DND-41 (cell line): ENCODE data around the gene GRAMD2B.

Experiments used
- ATAC-seq: fragments of 200-7000 bp; cut with Tn5 transposase; 3 replicates; pipeline ENCODE4 v1.9.1; 2021; ENCODE audit warnings: low read depth; ENCODE audit not compliant: insufficient read depth
- DNase-seq: peaks from one replicate; pipeline ENCODE4 v3.0.0-alpha.2; 2020
- H2AFZ ChIP-seq: 2 replicates; pipeline ENCODE4 v1.6.0; 2012; ENCODE audit warnings: low read depth, low read length
- H3K27ac ChIP-seq: 2 replicates; pipeline ENCODE4 v1.5.1; 2012; ENCODE audit warnings: low read length, inconsistent platforms
- H3K27me3 ChIP-seq: fragments of 200-600 bp; sonication (generic); 2 replicates; pipeline ENCODE4 v1.6.0; 2012; ENCODE audit warnings: low read length, mild to moderate bottlenecking, inconsistent platforms; ENCODE audit not compliant: insufficient read depth, poor library complexity
- H3K36me3 ChIP-seq: 2 replicates; pipeline ENCODE4 v1.5.1; 2012; ENCODE audit warnings: low read length, inconsistent platforms; ENCODE audit not compliant: insufficient read depth
- H3K4me1 ChIP-seq: 2 replicates; pipeline ENCODE4 v1.5.1; 2012; ENCODE audit warnings: mild to moderate bottlenecking, low read length; ENCODE audit not compliant: insufficient read depth
- H3K4me2 ChIP-seq: 2 replicates; pipeline ENCODE4 v1.6.0; 2012; ENCODE audit warnings: mild to moderate bottlenecking, moderate library complexity, low read length, inconsistent platforms; ENCODE audit not compliant: insufficient read depth
- H3K4me3 ChIP-seq, 2 experiments: fragments of 200-600 bp in 1 of 2; shearing (Covaris generic) in 1 of 2; 2 replicates each; pipeline ENCODE4 v1.5.1; 2012 to 2016; ENCODE audit warnings: inconsistent platforms in 2 of 2, low read length in 2 of 2, mild to moderate bottlenecking in 2 of 2, low read depth in 1 of 2, moderate library complexity in 1 of 2
- H3K79me2 ChIP-seq: 2 replicates; pipeline ENCODE4 v1.6.0; 2012; ENCODE audit warnings: low read length, inconsistent platforms; ENCODE audit not compliant: insufficient read depth
- H3K9ac ChIP-seq: 2 replicates; pipeline ENCODE4 v1.6.0; 2012; ENCODE audit warnings: low read depth, mild to moderate bottlenecking, inconsistent platforms, low read length, moderate library complexity
- H3K9me3 ChIP-seq: 2 replicates; pipeline ENCODE4 v1.5.1; 2012; ENCODE audit warnings: low read length, moderate library complexity, mild to moderate bottlenecking, inconsistent platforms; ENCODE audit not compliant: insufficient read depth, severe bottlenecking
- H4K20me1 ChIP-seq: 2 replicates; pipeline ENCODE4 v1.6.0; 2012; ENCODE audit warnings: low read length; ENCODE audit not compliant: insufficient read depth
- CTCF ChIP-seq: IDR thresholded peaks from 2 replicates; pipeline ENCODE4 v1.5.1; 2012; ENCODE audit warnings: borderline replicate concordance, low read length, moderate library complexity, mild to moderate bottlenecking; ENCODE audit not compliant: poor library complexity, severe bottlenecking; ENCODE audit errors: extremely low read depth
- EZH2 ChIP-seq: IDR thresholded peaks from 3 replicates; pipeline ENCODE4 v1.6.1; 2012; ENCODE audit warnings: borderline replicate concordance, low read depth, mild to moderate bottlenecking, moderate library complexity, low read length, inconsistent platforms; ENCODE audit not compliant: severe bottlenecking

Gene GRAMD2B

GRCh38 chr5:126452477-126452876 is 29.3 kb downstream of the GRAMD2B start:
- Histone ChIP-seq H4K20me1 (no peaks in the 10 kb centered on the region), H3K9ac (no peak overlapping the region), H3K9me3 (no peaks in the 10 kb centered on the region), H3K27me3 (no peaks in the 10 kb centered on the region), H3K4me2 (no peak overlapping the region), H3K4me1 (peaks cover 25% of the 10 kb centered on the region), H3K4me3 (no peak overlapping the region), H3K79me2 (no peaks in the 10 kb centered on the region), H3K36me3 (no peaks in the 10 kb centered on the region), H3K27ac (no peak overlapping the region), H2AFZ (no peak overlapping the region)
- no peak for ATAC-seq
- no peak for TF ChIP-seq EZH2
- no peak for TF ChIP-seq CTCF
- no peak for DNase-seq

- ATAC-seq (no peak), DNase-seq (no peak)
- H2AFZ ChIP-seq = no peak overlapping the region
- TF ChIP-seq EZH2 (no peak), CTCF (no peak)
- H3K79me2 ChIP-seq = no peaks in the 10 kb centered on the region
- H4K20me1 ChIP-seq = no peaks in the 10 kb centered on the region
- H3K9ac ChIP-seq = no peak overlapping the region
- no peaks in the 10 kb centered on the region for H3K27me3 ChIP-seq
- no peak overlapping the region for H3K27ac ChIP-seq
- H3K36me3 ChIP-seq = no peaks in the 10 kb centered on the region
- H3K4me3 ChIP-seq = no peak overlapping the region
- peaks cover 21% of the 10 kb centered on the region for H3K4me1 ChIP-seq
- H3K9me3 ChIP-seq = no peaks in the 10 kb centered on the region
- H3K4me2 ChIP-seq = no peak overlapping the region
These were observed 30.9 kb downstream of the GRAMD2B start for GRCh38 chr5:126454081-126454480.

- peaks cover 17% of the 10 kb centered on the region for H3K4me1 ChIP-seq
- H3K27me3 ChIP-seq = no peaks in the 10 kb centered on the region
- H4K20me1 ChIP-seq = no peaks in the 10 kb centered on the region
- H2AFZ ChIP-seq = no peak overlapping the region
- no peaks in the 10 kb centered on the region for H3K9me3 ChIP-seq
- ATAC-seq (no peak), DNase-seq (no peak)
- TF ChIP-seq CTCF (no peak), EZH2 (no peak)
- H3K36me3 ChIP-seq = no peaks in the 10 kb centered on the region
- no peak overlapping the region for H3K4me2 ChIP-seq
- no peaks in the 10 kb centered on the region for H3K79me2 ChIP-seq
- H3K27ac ChIP-seq = no peak overlapping the region
- no peak overlapping the region for H3K4me3 ChIP-seq
- H3K9ac ChIP-seq = no peak overlapping the region
These were observed 31.3 kb downstream of the GRAMD2B start for GRCh38 chr5:126454535-126454934.

- Histone ChIP-seq H2AFZ (no peak overlapping the region), H4K20me1 (no peaks in the 10 kb centered on the region), H3K4me1 (peaks cover 10% of the 10 kb centered on the region), H3K4me3 (no peak overlapping the region), H3K9me3 (no peaks in the 10 kb centered on the region), H3K27ac (no peak overlapping the region), H3K79me2 (no peaks in the 10 kb centered on the region), H3K4me2 (no peak overlapping the region), H3K9ac (no peak overlapping the region), H3K36me3 (no peaks in the 10 kb centered on the region), H3K27me3 (no peaks in the 10 kb centered on the region)
- ATAC-seq (no peak), DNase-seq (no peak)
- TF ChIP-seq CTCF (no peak), EZH2 (no peak)
These were observed 32.1 kb downstream of the GRAMD2B start for GRCh38 chr5:126455264-126455663.
